WTC11 (cell line): ENCODE measurements around the gene CBX1. TPM values are rescaled to one million over a fixed set of nuclear protein-coding genes. Genes with fewer than 3 reads are reported as not detected.

Experiments used
- ATAC-seq: fragments of 200-7000 bp; cut with Tn5 transposase; 2 replicates; pipeline ENCODE4 v1.10.0; 2021; ENCODE audit warnings: mild to moderate bottlenecking, moderate library complexity
- CTCF ChIA-PET: fragments of 300-600 bp; sonication (Branson Sonifier 250); formaldehyde crosslinking; loops from one replicate; lab custom pipeline; 2021; ENCODE audit warnings: antibody characterized with exemption; lab: Charles Lee
- POLR2A ChIA-PET: fragments of 350-600 bp; sonication (Branson Sonifier 250); formaldehyde crosslinking; loops from one replicate; lab custom pipeline; 2021; ENCODE audit warnings: antibody characterized with exemption; lab: Charles Lee
- DNase-seq: peaks from one replicate; pipeline ENCODE4 v3.0.0; 2021; ENCODE audit warnings: low spot score
- H3K27ac Mint-ChIP-seq: 2 replicates; pipeline ENCODE4 v1.8.0; 2021; ENCODE audit warnings: mixed read lengths
- H3K27me3 Mint-ChIP-seq: 2 replicates; pipeline ENCODE4 v1.8.0; 2021; ENCODE audit warnings: low read depth, mild to moderate bottlenecking, moderate library complexity, mixed read lengths
- H3K36me3 Mint-ChIP-seq: 2 replicates; pipeline ENCODE4 v1.8.0; 2021; ENCODE audit warnings: mixed read lengths
- H3K4me1 Mint-ChIP-seq: 2 replicates; pipeline ENCODE4 v1.8.0; 2022; ENCODE audit warnings: mixed read lengths
- H3K4me3 Mint-ChIP-seq: 2 replicates; pipeline ENCODE4 v1.8.0; 2021; ENCODE audit warnings: mild to moderate bottlenecking, moderate library complexity, mixed read lengths
- H3K9me3 Mint-ChIP-seq: 2 replicates; pipeline ENCODE4 v1.8.0; 2021; ENCODE audit warnings: mixed read lengths
- ARID4B ChIP-seq: sonication (generic); formaldehyde crosslinking; IDR thresholded peaks from 2 replicates; pipeline ENCODE4 v1.8.0; 2023; ENCODE audit warnings: missing genetic modification reagents, mild to moderate bottlenecking, borderline replicate concordance
- ATF3 ChIP-seq: sonication (generic); formaldehyde crosslinking; conservative IDR thresholded peaks from 2 replicates; pipeline ENCODE4 v1.8.1; 2022; ENCODE audit warnings: mild to moderate bottlenecking, missing genetic modification reagents
- E2F5 ChIP-seq: sonication (generic); formaldehyde crosslinking; IDR thresholded peaks from 2 replicates; pipeline ENCODE4 v1.8.1; 2022; ENCODE audit warnings: mild to moderate bottlenecking, moderate library complexity, missing genetic modification reagents
- EMX1 ChIP-seq: fragments of 250-450 bp; sonication (Bioruptor Pico); IDR thresholded peaks from 2 replicates; pipeline ENCODE4 v1.8.0; 2021; ENCODE audit warnings: mild to moderate bottlenecking
- ERG ChIP-seq: fragments of 250-450 bp; sonication (Bioruptor Pico); IDR thresholded peaks from 2 replicates; pipeline ENCODE4 v1.8.0; 2021; ENCODE audit warnings: mild to moderate bottlenecking
- ESRRA ChIP-seq: sonication (generic); formaldehyde crosslinking; IDR thresholded peaks from 2 replicates; pipeline ENCODE4 v1.8.1; 2022; ENCODE audit warnings: mild to moderate bottlenecking, missing genetic modification reagents, borderline replicate concordance
- HMGA2 ChIP-seq: fragments of 250-450 bp; sonication (Bioruptor Pico); IDR thresholded peaks from 2 replicates; pipeline ENCODE4 v1.4.0; 2021; ENCODE audit warnings: mild to moderate bottlenecking, moderate library complexity
- HMGXB4 ChIP-seq: sonication (generic); formaldehyde crosslinking; IDR thresholded peaks from 2 replicates; pipeline ENCODE4 v1.8.1; 2023; ENCODE audit warnings: mild to moderate bottlenecking, moderate library complexity, missing genetic modification reagents
- JUN ChIP-seq: sonication (generic); formaldehyde crosslinking; IDR thresholded peaks from 2 replicates; pipeline ENCODE4 v1.8.0; 2023; ENCODE audit warnings: mild to moderate bottlenecking, missing genetic modification reagents
- NFE2L1 ChIP-seq: sonication (generic); formaldehyde crosslinking; IDR thresholded peaks from 2 replicates; pipeline ENCODE4 v1.8.1; 2023; ENCODE audit warnings: missing genetic modification reagents
- PREB ChIP-seq: sonication (generic); formaldehyde crosslinking; IDR thresholded peaks from 2 replicates; pipeline ENCODE4 v1.8.1; 2022; ENCODE audit warnings: mild to moderate bottlenecking, missing genetic modification reagents, moderate library complexity, borderline replicate concordance
- PRRX2 ChIP-seq: fragments of 250-450 bp; sonication (Bioruptor Pico); IDR thresholded peaks from 2 replicates; pipeline ENCODE4 v1.8.0; 2021; ENCODE audit warnings: mild to moderate bottlenecking
- TEAD1 ChIP-seq: sonication (generic); formaldehyde crosslinking; IDR thresholded peaks from 2 replicates; pipeline ENCODE4 v1.8.0; 2022; ENCODE audit warnings: mild to moderate bottlenecking, missing genetic modification reagents
- ZNF138 ChIP-seq: sonication (generic); formaldehyde crosslinking; conservative IDR thresholded peaks from 2 replicates; pipeline ENCODE4 v1.8.1; 2022; ENCODE audit warnings: mild to moderate bottlenecking, moderate library complexity, missing genetic modification reagents
- ZNF219 ChIP-seq: sonication (generic); formaldehyde crosslinking; IDR thresholded peaks from 2 replicates; pipeline ENCODE4 v1.8.0; 2023; ENCODE audit warnings: missing genetic modification reagents, mild to moderate bottlenecking, borderline replicate concordance
- ZSCAN18 ChIP-seq: fragments of 250-450 bp; sonication (Bioruptor Pico); IDR thresholded peaks from 2 replicates; pipeline ENCODE4 v2.1.2; 2022; ENCODE audit warnings: mild to moderate bottlenecking, moderate library complexity
- total RNA-seq: library from RNA; stranded (reverse); gene quantifications from 3 replicates; pipeline ENCODE4 v1.2.3, GENCODE V29; 2021

CBX1 gene
- total RNA-seq, 1 experiment from 2014 or later = 162 TPM

- H3K9me3 Mint-ChIP-seq = no peaks in the 10 kb centered on the region
- peaks cover 3% of the 10 kb centered on the region for H3K4me1 Mint-ChIP-seq
- peaks cover 68% of the 10 kb centered on the region for H3K36me3 Mint-ChIP-seq
- ChIA-PET POLR2A (interaction anchor here (0.8 to 1.0 kb wide), 2 partner anchors 20 to 45 kb away, joined by 4 to 6 read pairs; no protein-coding TSS in a partner anchor), CTCF (interaction anchor here (0.9 to 3.8 kb wide), 2 partner anchors 45 to 46 kb away, joined by 4 to 16 read pairs; no protein-coding TSS in a partner anchor)
- no peak for DNase-seq
- H3K27ac Mint-ChIP-seq = no peak overlapping the region
- TF ChIP-seq JUN (no peak), ZSCAN18 (no peak), ARID4B (no peak), TEAD1 (CRISPR knock-in tag) (no peak), E2F5 (CRISPR knock-in tag) (no peak), HMGXB4 (CRISPR knock-in tag) (no peak), ATF3 (no peak), NFE2L1 (CRISPR knock-in tag) (no peak), ESRRA (no peak), ERG (CRISPR knock-in tag) (no peak), ZNF138 (CRISPR knock-in tag) (no peak), PREB (CRISPR knock-in tag) (no peak), EMX1 (CRISPR knock-in tag) (no peak), HMGA2 (CRISPR knock-in tag) (no peak), PRRX2 (CRISPR knock-in tag) (no peak), ZNF219 (no peak)
- ATAC-seq = no peak
- no peaks in the 10 kb centered on the region for H3K27me3 Mint-ChIP-seq
- no peak overlapping the region for H3K4me3 Mint-ChIP-seq
These were observed 29.6 kb downstream of the CBX1 start for GRCh38 chr17:48071654-48072053.
